ENCODE measurements around the gene ZNF471.

- TF ChIP-seq SREBF2 (IDR thresholded peaks at IDR 0.05; ENCODE audit: low read length) (no peak), CHD4 (IDR thresholded peaks at IDR 0.05) (no peak), CTCF (IDR thresholded peaks at IDR 0.05 in 2 of 3, conservative IDR thresholded peaks at IDR 0.05 in 1 of 3; ENCODE audit: control insufficient read depth in 2 of 3, extremely low read depth in 1 of 3, insufficient read depth in 1 of 3, low read depth in 3 of 3, low read length in 3 of 3) (no peak), RFX5 (IDR thresholded peaks at IDR 0.05; ENCODE audit: low read depth, low read length) (no peak), SIN3A (IDR thresholded peaks at IDR 0.05; ENCODE audit: low read depth, low read length) (no peak), MTA3 (IDR thresholded peaks at IDR 0.05; ENCODE audit: borderline replicate concordance, low read length) (no peak), TAF1 (IDR thresholded peaks at IDR 0.05; ENCODE audit: borderline replicate concordance, low read depth, low read length) (no peak)
These were observed 64.9 kb downstream of the ZNF471 start for GRCh38 chr19:56572589-56572988.

Measured in GM12878 (cell line).